Prostate gland (tissue), 2 donors: ENCODE results near the gene COL25A1. TPM values are rescaled to one million over a fixed set of nuclear protein-coding genes. Genes with fewer than 3 reads are reported as not detected.

Experiments
- DNase-seq: peaks from one replicate; pipeline ENCODE4 v3.0.0-alpha.2; 2019; ENCODE audit warnings: low spot score
- H3K27ac ChIP-seq, 2 donors: fragments of 200-600 bp; sonication (generic); 2 replicates each; pipeline ENCODE4 v1.5.1; 2017 to 2019
- H3K27me3 ChIP-seq: fragments of 200-600 bp; sonication (generic); replicated peaks from 2 replicates; pipeline ENCODE4 v1.5.1; 2019; ENCODE audit not compliant: insufficient read depth
- H3K36me3 ChIP-seq, 2 donors: fragments of 200-600 bp; sonication (generic); 1 replicate in 1 of 2; 2 replicates in 1 of 2; pipeline versions ENCODE4 v1.5.1 to v1.8.1; 2017 to 2019
- H3K4me1 ChIP-seq: fragments of 200-600 bp; sonication (generic); replicated peaks from 2 replicates; pipeline ENCODE4 v1.5.1; 2019
- H3K4me3 ChIP-seq, 2 donors: fragments of 200-600 bp; sonication (generic); 2 replicates each; pipeline ENCODE4 v1.5.1; 2017 to 2019
- H3K9me3 ChIP-seq: fragments of 200-600 bp; sonication (generic); 2 replicates; pipeline ENCODE4 v1.5.1; 2017
- CTCF ChIP-seq, 4 experiments: fragments of 200-600 bp in 2 of 4; fragments of 450-650 bp in 2 of 4; sonication (generic) in 2 of 4; IDR thresholded peaks; 1 replicate in 3 of 4; 2 replicates in 1 of 4; pipeline ENCODE4 v1.5.1; 2016 to 2019; ENCODE audit warnings: antibody characterized with exemption in 4 of 4, mild to moderate bottlenecking in 2 of 4, moderate library complexity in 2 of 4
- POLR2A ChIP-seq: fragments of 450-650 bp; IDR thresholded peaks from one replicate; pipeline ENCODE4 v1.6.1; 2016; ENCODE audit warnings: antibody characterized with exemption, mild to moderate bottlenecking
- POLR2AphosphoS5 ChIP-seq: sonication (generic); formaldehyde crosslinking; IDR thresholded peaks from one replicate; pipeline ENCODE4 v1.6.1; 2017; ENCODE audit warnings: antibody characterized with exemption
- WGBS: methylation state at CpG from one replicate; pipeline ENCODE4 v1.1.5; 2018; 5-methylcytosine and 5-hydroxymethylcytosine counted together
- intact Hi-C: fragments of 100-400 bp; cut with DNase I; formaldehyde crosslinking; loops from one replicate; pipeline ENCODE4 v1.14.2; 2022
- total RNA-seq, 2 donors: library from RNA; depleted of rRNA; stranded (reverse); fragments of >200 nt; gene quantifications; one replicate each; pipeline ENCODE4 v1.1.0, GENCODE V29; 2016

Gene COL25A1
- total RNA-seq, 2 donors from 2014 or later = 0.73 to 2.8 TPM

DNA sequence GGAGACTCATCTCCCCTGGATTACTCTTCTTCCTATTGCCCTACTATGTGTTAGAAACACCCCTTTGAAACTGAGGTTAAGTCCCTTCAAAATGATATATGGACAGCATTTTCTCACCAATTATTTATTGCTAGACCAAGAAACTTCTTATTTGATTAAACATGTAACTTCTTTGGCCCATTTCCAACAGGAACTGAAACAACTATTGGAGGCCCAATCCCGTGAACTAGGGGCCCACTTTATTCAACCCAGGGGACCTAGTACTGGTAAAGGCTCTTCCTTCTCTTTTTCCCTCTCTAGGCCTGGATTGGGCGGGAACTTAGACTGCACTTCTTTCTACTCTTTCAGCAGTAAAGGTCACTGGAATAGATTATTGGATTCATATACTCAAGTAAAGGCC, 16.7 kb upstream of the COL25A1 start:
- intact Hi-C loops = no loop called here
- WGBS = 63% methylated on average over 2 of the region's 2 CpGs
- no peak for TF ChIP-seq POLR2AphosphoS5
- no peak for TF ChIP-seq CTCF (IDR thresholded peaks at IDR 0.05)
- no peak for TF ChIP-seq POLR2A
- Histone ChIP-seq H3K27me3 (no peaks in the 10 kb centered on the region), H3K4me3 (no peak overlapping the region), H3K4me1 (no peaks in the 10 kb centered on the region), H3K36me3 (no peaks in the 10 kb centered on the region), H3K9me3 (no peaks in the 10 kb centered on the region), H3K27ac (no peak overlapping the region)
- DNase-seq = no peak

DNA sequence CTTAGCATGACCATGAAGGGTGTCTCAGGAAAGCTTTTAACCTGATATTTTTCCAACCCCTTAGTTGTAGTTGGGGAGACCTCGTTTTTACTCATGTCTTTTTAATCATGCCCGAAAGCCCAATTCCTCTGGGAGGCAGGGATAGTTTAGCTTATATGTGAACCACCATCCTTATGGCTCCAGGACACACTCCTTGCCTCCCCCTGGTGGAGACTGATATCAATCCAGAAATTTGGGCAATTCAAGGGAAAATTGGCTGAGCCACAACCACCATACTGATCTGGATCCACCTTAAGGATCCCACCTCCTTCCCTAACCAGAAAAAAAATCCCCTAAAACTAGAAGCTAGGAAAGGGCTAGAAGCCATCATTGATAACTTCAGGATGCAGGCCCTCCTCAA, 13.4 kb upstream of the COL25A1 start:
- no peak for TF ChIP-seq CTCF (IDR thresholded peaks at IDR 0.05)
- no peak for TF ChIP-seq POLR2A
- no peak for TF ChIP-seq POLR2AphosphoS5
- Histone ChIP-seq H3K27me3 (peaks cover 2% of the 10 kb centered on the region), H3K4me1 (no peaks in the 10 kb centered on the region), H3K4me3 (no peak overlapping the region), H3K27ac (no peak overlapping the region), H3K36me3 (no peaks in the 10 kb centered on the region), H3K9me3 (no peaks in the 10 kb centered on the region)
- WGBS = 93% methylated on average over 2 of the region's 2 CpGs
- intact Hi-C loops = no loop called here
- no peak for DNase-seq

GRCh38 chr4:109315341-109315740, 12.9 kb upstream of the COL25A1 start:
- intact Hi-C loops = no loop called here
- 52% methylated on average over 3 of the region's 3 CpGs for WGBS

DNA sequence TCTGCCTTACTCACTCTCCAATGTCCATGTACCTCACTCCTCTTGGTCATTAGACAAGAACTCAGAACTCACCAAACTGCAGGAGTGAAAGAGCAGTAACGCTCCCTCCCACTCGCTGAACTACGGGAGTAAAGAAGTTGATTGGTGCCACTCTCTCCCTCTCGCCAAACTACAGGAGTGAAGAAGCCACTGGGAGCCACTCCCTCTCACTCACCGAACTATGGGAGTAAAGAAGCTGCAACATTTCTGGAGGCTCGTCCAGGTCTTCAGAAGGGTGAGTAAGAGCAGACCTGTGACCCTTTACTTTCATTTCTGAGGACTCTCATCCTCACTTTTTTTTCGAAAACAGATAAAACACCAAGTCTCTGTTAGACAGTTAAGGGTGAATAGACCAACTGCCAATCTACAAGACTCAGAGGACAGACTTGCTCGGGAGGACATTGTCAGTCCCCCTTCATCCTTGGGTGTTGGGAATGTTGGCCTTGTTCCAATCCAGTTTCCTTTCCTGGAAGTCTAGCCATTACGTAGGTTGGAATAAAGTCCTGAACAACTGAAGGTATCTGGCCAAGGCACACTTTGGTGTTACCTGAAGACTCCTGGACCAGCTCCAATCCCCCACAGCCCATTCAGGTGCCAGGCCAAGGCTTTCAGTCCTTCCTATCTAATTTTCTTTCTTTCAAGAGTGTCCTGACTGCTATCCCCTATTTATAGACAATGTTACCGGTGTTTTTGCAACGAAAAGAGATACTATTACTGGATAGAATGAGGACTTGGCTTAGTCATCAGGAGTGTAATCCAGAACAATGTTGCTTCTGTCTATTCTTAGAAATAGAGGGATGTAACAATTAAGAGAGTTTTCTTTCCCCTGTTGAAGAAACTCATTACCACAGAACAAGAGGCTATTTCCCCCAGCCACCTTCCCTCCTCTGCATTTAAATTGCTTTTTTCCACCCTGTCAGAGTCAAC, 11.0 kb upstream of the COL25A1 start:
- Histone ChIP-seq H3K36me3 (no peaks in the 10 kb centered on the region), H3K4me3 (no peak overlapping the region), H3K9me3 (no peaks in the 10 kb centered on the region), H3K27me3 (peaks cover 2% of the 10 kb centered on the region), H3K27ac (no peak overlapping the region), H3K4me1 (no peaks in the 10 kb centered on the region)
- WGBS = 94% methylated on average over 11 of the region's 11 CpGs
- intact Hi-C loops = no loop called here
- no peak for TF ChIP-seq POLR2AphosphoS5
- TF ChIP-seq CTCF (IDR thresholded peaks at IDR 0.05) = no peak
- no peak for TF ChIP-seq POLR2A
- DNase-seq = no peak

More at GRCh38 chr4:109315341-109315740, 12.9 kb upstream of the COL25A1 start:
- DNase-seq = no peak
- Histone ChIP-seq H3K4me3 (no peak overlapping the region), H3K36me3 (no peaks in the 10 kb centered on the region), H3K27me3 (peaks cover 2% of the 10 kb centered on the region), H3K9me3 (no peaks in the 10 kb centered on the region), H3K27ac (no peak overlapping the region), H3K4me1 (no peaks in the 10 kb centered on the region)
- TF ChIP-seq POLR2AphosphoS5 = no peak
- TF ChIP-seq POLR2A = no peak

GRCh38 chr4:109303140-109303496, 660 bp upstream of the COL25A1 start:
- TF ChIP-seq POLR2A (no peak), POLR2AphosphoS5 (no peak), CTCF (IDR thresholded peaks at IDR 0.05) (no peak)
- H3K27me3 ChIP-seq = no peaks in the 10 kb centered on the region
- intact Hi-C loops = no loop called here
- no peaks in the 10 kb centered on the region for H3K4me1 ChIP-seq
- DNase-seq = no peak
- no peaks in the 10 kb centered on the region for H3K9me3 ChIP-seq
- H3K27ac ChIP-seq = no peak overlapping the region
- no peaks in the 10 kb centered on the region for H3K36me3 ChIP-seq
- peak overlapping the region; percentile 37 to 44 for H3K4me3 ChIP-seq
- WGBS = 0% methylated on average over 10 of the region's 10 CpGs
